DOHH2 (cell line): ENCODE results near the gene C6orf52.

Experiments
- CTCF ChIP-seq: fragments of 200-600 bp; sonication (generic); IDR thresholded peaks from one replicate; pipeline ENCODE4 v1.5.1; 2014; ENCODE audit warnings: antibody characterized with exemption, mild to moderate bottlenecking, low read depth, low read length; ENCODE audit not compliant: poor library complexity, severe bottlenecking
- EZH2phosphoT487 ChIP-seq: fragments of 200-600 bp; sonication (generic); IDR thresholded peaks from 2 replicates; pipeline ENCODE4 v1.6.1; 2017; ENCODE audit warnings: borderline replicate concordance, mild to moderate bottlenecking, antibody characterized with exemption, low read length, moderate library complexity, mixed read lengths

GRCh38 chr6:10725716-10726115 is 31.3 kb upstream of the C6orf52 start:
- TF ChIP-seq CTCF, result no peak
- TF ChIP-seq EZH2phosphoT487, result no peak
